Activated T-cell treated with anti-CD3 and anti-CD28 coated beads, Interleukin-2, amount 50 U/mL, for 4 hours (primary cell): Measurements from ENCODE around the gene GLRX2. TPM values are rescaled to one million over a fixed set of nuclear protein-coding genes. Genes with fewer than 3 reads are reported as not detected.

Source experiments
- ATAC-seq, 2 donors: fragments of 200-7000 bp; cut with Tn5 transposase; one replicate each; pipeline ENCODE4 v1.10.0; 2021
- DNase-seq: peaks from one replicate; pipeline ENCODE4 v3.0.0-alpha.2; 2020
- H3K27me3 Mint-ChIP-seq: one replicate; pipeline ENCODE4 v1.8.0; 2021; ENCODE audit warnings: low read depth, mixed read lengths
- H3K36me3 Mint-ChIP-seq: one replicate; pipeline ENCODE4 v1.8.0; 2022; ENCODE audit warnings: mixed read lengths; ENCODE audit not compliant: insufficient read depth
- H3K4me1 Mint-ChIP-seq: one replicate; pipeline ENCODE4 v1.8.0; 2021; ENCODE audit warnings: low read depth, mixed read lengths
- H3K4me3 Mint-ChIP-seq: one replicate; pipeline ENCODE4 v1.8.0; 2021; ENCODE audit warnings: mild to moderate bottlenecking, moderate library complexity, mixed read lengths
- H3K9me3 Mint-ChIP-seq: one replicate; pipeline ENCODE4 v1.8.0; 2021; ENCODE audit warnings: mixed read lengths
- total RNA-seq, 3 donors: library from RNA; stranded (reverse); gene quantifications; one replicate each; pipeline ENCODE4 v1.2.1, GENCODE V29; 2021

Gene GLRX2
- total RNA-seq, 3 donors from 2014 or later, result 21.4 to 29.3 (median 29.3) TPM

DNA sequence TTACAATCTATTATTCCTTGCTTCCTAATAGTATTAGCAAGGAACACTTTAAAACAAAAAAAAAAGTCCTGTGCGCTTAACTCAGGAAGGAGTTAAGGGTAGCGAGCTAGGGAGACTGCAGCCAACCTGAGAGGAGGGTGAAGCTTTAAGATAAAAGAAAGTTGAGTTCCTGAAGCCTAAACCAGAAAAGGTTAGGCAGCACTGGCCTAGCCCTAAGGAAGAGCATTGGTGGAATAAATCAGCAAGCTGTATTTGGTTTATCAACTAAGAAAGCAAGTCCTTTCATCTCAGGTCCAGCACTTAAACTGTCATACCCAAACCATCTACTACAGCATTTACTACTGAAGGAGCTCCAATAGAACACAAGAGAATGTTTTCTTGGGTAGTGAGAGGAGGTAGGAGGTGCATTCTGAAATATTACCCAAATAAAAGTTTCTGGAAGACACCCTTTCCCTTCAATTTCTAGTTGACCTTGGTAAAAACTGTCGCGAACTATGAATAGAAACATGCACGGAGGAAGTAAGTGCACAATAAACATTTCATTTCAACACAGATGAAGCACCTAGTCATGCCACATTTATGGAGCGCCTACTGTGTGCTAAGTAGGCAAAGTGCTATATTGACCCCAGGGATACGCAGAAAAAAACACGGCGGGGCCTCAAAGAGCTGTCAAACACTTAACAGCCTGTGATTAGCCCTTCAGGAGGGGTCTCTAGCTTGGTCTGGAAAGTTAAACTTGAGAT is 1.3 kb downstream of the GLRX2 start:
- H3K27me3 Mint-ChIP-seq, result no peaks in the 10 kb centered on the region
- no peak for ATAC-seq
- peaks cover 17% of the 10 kb centered on the region for H3K4me1 Mint-ChIP-seq
- H3K36me3 Mint-ChIP-seq, result peaks cover 2% of the 10 kb centered on the region
- peak overlapping the region; percentile 92 for H3K4me3 Mint-ChIP-seq
- DNase-seq, result no peak
- H3K9me3 Mint-ChIP-seq, result no peaks in the 10 kb centered on the region

DNA sequence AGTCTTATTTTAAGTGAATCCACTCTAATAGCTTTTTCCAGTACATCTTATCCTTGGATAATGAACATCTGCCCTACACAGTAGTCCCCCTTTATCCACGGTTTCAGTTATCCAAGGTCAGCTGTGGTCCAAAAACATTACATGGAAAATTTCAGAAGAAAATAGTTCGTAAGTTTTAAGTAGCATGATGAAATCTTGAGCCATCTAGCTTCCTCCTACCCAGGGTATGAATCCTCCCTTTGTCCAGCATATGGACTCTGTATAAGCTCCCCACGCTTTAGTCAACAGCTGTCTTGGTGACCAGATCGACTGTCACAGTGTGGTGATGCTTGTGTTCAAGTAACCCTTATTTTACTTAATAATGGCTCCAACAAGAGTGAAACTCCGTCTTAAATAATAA is 2.6 kb downstream of the GLRX2 start:
- Mint-ChIP-seq H3K27me3 (no peaks in the 10 kb centered on the region), H3K36me3 (peaks cover 4% of the 10 kb centered on the region), H3K4me3 (no peak overlapping the region), H3K4me1 (peaks cover 19% of the 10 kb centered on the region), H3K9me3 (no peaks in the 10 kb centered on the region)
- DNase-seq (no peak), ATAC-seq (no peak)

- ATAC-seq, result no peak
- Mint-ChIP-seq H3K27me3 (no peaks in the 10 kb centered on the region), H3K9me3 (no peaks in the 10 kb centered on the region), H3K4me1 (peaks cover 5% of the 10 kb centered on the region), H3K4me3 (no peak overlapping the region), H3K36me3 (peaks cover 15% of the 10 kb centered on the region)
- DNase-seq, result no peak
Measured at GRCh38 chr1:193094112-193094511, 11.1 kb downstream of the GLRX2 start.

GRCh38 chr1:193090865-193091264 is 14.3 kb downstream of the GLRX2 start:
- DNase-seq, result no peak
- peaks cover 6% of the 10 kb centered on the region for H3K36me3 Mint-ChIP-seq
- no peak overlapping the region for H3K4me3 Mint-ChIP-seq
- no peaks in the 10 kb centered on the region for H3K9me3 Mint-ChIP-seq
- no peaks in the 10 kb centered on the region for H3K27me3 Mint-ChIP-seq
- ATAC-seq, result no peak
- H3K4me1 Mint-ChIP-seq, result no peaks in the 10 kb centered on the region

- peaks cover 15% of the 10 kb centered on the region for H3K36me3 Mint-ChIP-seq
- no peaks in the 10 kb centered on the region for H3K4me1 Mint-ChIP-seq
- no peak overlapping the region for H3K4me3 Mint-ChIP-seq
- no peaks in the 10 kb centered on the region for H3K9me3 Mint-ChIP-seq
- no peaks in the 10 kb centered on the region for H3K27me3 Mint-ChIP-seq
- ATAC-seq (no peak), DNase-seq (no peak)
Measured at GRCh38 chr1:193087893-193088292, 17.3 kb downstream of the GLRX2 start.

- H3K4me1 Mint-ChIP-seq, result no peaks in the 10 kb centered on the region
- ATAC-seq, result no peak
Measured at GRCh38 chr1:193086342-193086741, 18.9 kb downstream of the GLRX2 start.

GRCh38 chr1:193085263-193085662 is 20.0 kb downstream of the GLRX2 start:
- peaks cover 25% of the 10 kb centered on the region for H3K36me3 Mint-ChIP-seq
- H3K4me3 Mint-ChIP-seq, result no peak overlapping the region
- ATAC-seq (no peak), DNase-seq (no peak)
- no peaks in the 10 kb centered on the region for H3K9me3 Mint-ChIP-seq
- no peaks in the 10 kb centered on the region for H3K4me1 Mint-ChIP-seq
- H3K27me3 Mint-ChIP-seq, result no peaks in the 10 kb centered on the region

More at GRCh38 chr1:193086342-193086741, 18.9 kb downstream of the GLRX2 start:
- peaks cover 22% of the 10 kb centered on the region for H3K36me3 Mint-ChIP-seq
- no peak overlapping the region for H3K4me3 Mint-ChIP-seq
- H3K9me3 Mint-ChIP-seq, result no peaks in the 10 kb centered on the region
- DNase-seq, result no peak
- no peaks in the 10 kb centered on the region for H3K27me3 Mint-ChIP-seq

GRCh38 chr1:193083365-193084088 is 21.7 kb downstream of the GLRX2 start:
- DNase-seq (no peak), ATAC-seq (no peak)
- H3K4me1 Mint-ChIP-seq, result no peaks in the 10 kb centered on the region
- H3K4me3 Mint-ChIP-seq, result no peak overlapping the region
- peaks cover 34% of the 10 kb centered on the region for H3K36me3 Mint-ChIP-seq
- no peaks in the 10 kb centered on the region for H3K9me3 Mint-ChIP-seq
- no peaks in the 10 kb centered on the region for H3K27me3 Mint-ChIP-seq

DNA sequence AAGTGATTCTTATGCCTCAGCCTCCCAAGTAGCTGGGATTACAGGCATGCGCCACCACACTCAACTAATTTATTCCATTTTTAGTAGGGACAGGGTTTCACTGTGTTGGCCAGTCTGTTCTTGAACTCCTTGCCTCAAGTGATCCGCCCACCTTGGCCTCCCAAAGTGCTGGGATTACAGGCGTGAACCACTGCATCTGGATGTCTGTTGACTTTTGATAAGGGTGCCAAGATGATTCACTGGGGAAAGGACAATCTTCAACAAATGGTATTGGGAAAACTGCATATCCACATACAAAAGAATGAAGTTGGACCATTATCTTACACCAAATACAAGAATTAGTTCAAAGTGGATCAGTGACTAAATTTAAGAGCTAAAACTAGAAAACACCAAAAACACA is 26.0 kb downstream of the GLRX2 start:
- Mint-ChIP-seq H3K4me1 (peaks cover 7% of the 10 kb centered on the region), H3K9me3 (no peaks in the 10 kb centered on the region), H3K4me3 (no peak overlapping the region), H3K36me3 (peaks cover 37% of the 10 kb centered on the region), H3K27me3 (no peaks in the 10 kb centered on the region)
- ATAC-seq, result no peak
- DNase-seq, result no peak

- DNase-seq (no peak), ATAC-seq (no peak)
- Mint-ChIP-seq H3K4me3 (no peak overlapping the region), H3K27me3 (no peaks in the 10 kb centered on the region), H3K4me1 (peaks cover 9% of the 10 kb centered on the region), H3K36me3 (peaks cover 35% of the 10 kb centered on the region), H3K9me3 (no peaks in the 10 kb centered on the region)
Measured at GRCh38 chr1:193077991-193078390, 27.2 kb downstream of the GLRX2 start.

DNA sequence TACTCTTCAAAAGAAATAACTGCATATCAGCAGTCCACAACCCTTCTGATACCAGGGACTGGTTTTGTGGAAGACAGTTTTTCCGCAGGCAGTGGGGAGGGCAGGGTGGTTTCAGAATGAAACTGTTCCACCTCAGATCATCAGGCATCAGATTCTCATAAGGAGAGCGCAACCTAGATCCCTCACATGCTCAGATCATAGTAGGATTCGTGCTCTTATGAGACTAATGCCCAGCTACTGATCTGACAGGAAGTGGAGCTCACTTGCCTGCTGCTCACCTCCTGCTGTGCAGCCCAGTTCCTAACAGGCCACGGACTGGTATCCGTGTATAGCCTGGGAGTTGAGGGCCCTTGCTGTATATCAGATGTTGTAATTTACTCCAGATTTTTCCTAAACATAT is 34.3 kb downstream of the GLRX2 start:
- peak; percentile 62 to 73 for ATAC-seq
- H3K27me3 Mint-ChIP-seq, result no peaks in the 10 kb centered on the region
- no peak for DNase-seq
- no peak overlapping the region for H3K4me3 Mint-ChIP-seq
- peaks cover 13% of the 10 kb centered on the region for H3K36me3 Mint-ChIP-seq
- peaks cover 54% of the 10 kb centered on the region for H3K4me1 Mint-ChIP-seq
- no peaks in the 10 kb centered on the region for H3K9me3 Mint-ChIP-seq

DNA sequence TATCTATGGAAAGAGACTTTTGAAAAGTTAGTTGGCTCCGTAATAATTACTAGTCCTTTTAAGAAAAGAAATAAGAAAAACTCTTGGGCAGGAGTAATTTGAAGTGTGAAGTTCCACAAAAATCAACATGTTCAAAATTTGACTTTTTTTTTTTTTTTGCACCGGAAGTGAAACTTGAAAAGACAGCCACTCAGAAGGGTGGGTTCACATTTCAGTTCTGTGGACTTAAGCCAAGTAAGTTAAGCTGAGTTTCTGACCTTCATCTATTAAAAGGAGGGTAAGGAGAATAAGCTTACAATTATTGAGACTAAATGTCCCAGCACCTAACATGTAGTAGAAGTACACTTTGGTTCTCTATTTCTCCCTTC is 34.8 kb downstream of the GLRX2 start:
- Mint-ChIP-seq H3K27me3 (no peaks in the 10 kb centered on the region), H3K9me3 (no peaks in the 10 kb centered on the region), H3K4me1 (peaks cover 56% of the 10 kb centered on the region), H3K36me3 (peaks cover 13% of the 10 kb centered on the region), H3K4me3 (peak overlapping the region; percentile 13)
- DNase-seq, result no peak
- no peak for ATAC-seq

DNA sequence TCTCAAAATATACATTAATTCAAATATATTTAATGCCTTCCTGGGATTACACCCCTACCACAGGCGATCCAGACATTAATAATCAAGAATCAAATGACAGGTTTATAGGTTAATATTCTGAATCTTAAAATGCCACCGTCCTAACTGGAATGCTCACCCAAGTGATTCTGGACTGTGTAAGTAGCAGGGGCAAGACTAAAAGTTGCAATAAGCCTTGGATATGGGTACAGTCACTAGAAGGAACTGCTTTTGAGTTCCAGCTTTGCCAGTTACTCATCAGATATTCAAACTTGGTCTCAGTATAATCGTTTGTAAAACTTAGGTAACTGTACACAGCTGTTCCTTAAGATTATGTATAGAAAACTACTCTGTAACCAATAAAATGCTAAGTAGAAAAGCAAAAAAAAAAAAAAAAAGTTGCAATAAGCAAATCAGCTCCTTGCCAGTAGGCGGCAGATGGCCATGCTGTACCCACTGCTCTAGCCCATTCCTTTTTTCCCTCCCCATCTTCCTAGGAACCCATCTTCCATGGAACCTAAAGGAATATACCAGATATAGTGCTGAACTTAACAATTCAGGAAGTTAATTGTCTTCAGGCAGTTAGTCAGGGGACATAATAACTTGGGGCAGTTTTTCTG is 35.3 kb downstream of the GLRX2 start:
- peaks cover 61% of the 10 kb centered on the region for H3K4me1 Mint-ChIP-seq
- no peak for ATAC-seq
- no peak for DNase-seq
- H3K4me3 Mint-ChIP-seq, result no peak overlapping the region
- peaks cover 13% of the 10 kb centered on the region for H3K36me3 Mint-ChIP-seq
- no peaks in the 10 kb centered on the region for H3K9me3 Mint-ChIP-seq
- H3K27me3 Mint-ChIP-seq, result no peaks in the 10 kb centered on the region

GRCh38 chr1:193068013-193068412 is 37.2 kb downstream of the GLRX2 start:
- Mint-ChIP-seq H3K4me1 (peaks cover 70% of the 10 kb centered on the region), H3K27me3 (no peaks in the 10 kb centered on the region), H3K36me3 (peaks cover 16% of the 10 kb centered on the region), H3K9me3 (no peaks in the 10 kb centered on the region), H3K4me3 (no peak overlapping the region)
- ATAC-seq (no peak), DNase-seq (no peak)

DNA sequence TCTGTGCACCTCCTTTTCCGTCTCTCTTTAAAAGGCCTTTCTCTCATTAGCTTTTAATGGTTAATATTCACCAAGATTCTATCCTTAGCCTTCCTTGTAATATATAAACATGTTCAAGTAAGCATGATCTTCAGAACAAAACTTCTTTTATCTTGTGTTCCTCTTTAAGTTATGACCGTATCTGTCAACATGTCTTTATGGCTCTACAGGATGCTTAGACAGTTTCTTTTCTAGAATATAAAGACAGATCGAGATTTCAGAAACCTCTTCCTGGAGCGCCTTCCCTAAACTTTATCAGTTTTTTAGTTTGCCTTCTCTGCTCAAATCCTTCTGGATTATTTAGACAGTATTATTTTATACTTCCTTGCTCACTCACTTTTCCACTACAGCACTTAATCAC is 38.6 kb downstream of the GLRX2 start:
- H3K4me3 Mint-ChIP-seq, result no peak overlapping the region

More for the DNA sequence above, 38.6 kb downstream of the GLRX2 start:
- no peak for DNase-seq
- H3K9me3 Mint-ChIP-seq, result no peaks in the 10 kb centered on the region
- H3K4me1 Mint-ChIP-seq, result peaks cover 77% of the 10 kb centered on the region
- peaks cover 15% of the 10 kb centered on the region for H3K36me3 Mint-ChIP-seq
- no peaks in the 10 kb centered on the region for H3K27me3 Mint-ChIP-seq
- no peak for ATAC-seq
